ENCODE results near the gene GPR152. TPM values are rescaled to one million over a fixed set of nuclear protein-coding genes. Genes with fewer than 3 reads are reported as not detected.

Gene GPR152
- total RNA-seq, 2 experiments from 2014 or later: not detected

DNA sequence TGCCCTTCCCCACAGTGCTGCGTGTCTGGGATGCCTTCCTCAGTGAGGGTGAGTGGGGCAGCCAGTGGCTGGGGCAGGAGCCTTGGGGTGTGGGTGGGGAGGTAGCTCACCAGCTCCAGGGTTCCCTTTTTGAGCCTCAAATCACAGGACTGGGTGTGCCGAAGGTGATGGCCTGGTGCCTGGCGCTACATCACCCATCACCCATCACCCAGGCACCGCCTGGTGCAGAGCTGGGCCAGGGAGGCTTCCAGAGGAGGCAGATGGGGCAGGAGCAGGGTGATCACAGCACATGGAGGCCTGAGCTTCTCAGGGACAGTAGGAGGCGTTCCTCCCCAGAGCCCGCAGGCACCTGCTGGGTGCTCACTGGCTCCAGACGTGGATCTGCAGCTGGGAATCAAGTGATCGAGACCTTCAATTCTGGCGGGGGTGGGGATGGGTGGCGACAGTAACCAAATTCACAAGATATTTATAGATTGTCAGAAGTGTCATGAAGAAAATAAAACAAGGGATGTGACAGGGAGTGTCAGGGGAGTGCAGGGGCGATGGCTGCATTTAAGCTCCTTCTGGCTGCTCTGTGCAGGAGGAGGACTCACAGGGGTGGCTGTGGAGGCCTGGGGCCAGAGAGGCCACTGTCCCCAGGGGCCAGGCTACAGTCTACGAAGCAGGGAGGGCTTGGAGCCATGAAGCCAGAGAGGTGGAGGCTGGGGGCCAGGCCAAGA, 45.4 kb downstream of the GPR152 start:
- ChIA-PET CTCF (ENCODE audit: unreplicated experiment) (interaction anchor here (0.6 to 1.0 kb wide), 3 partner anchors 13 to 970 kb away, joined by 3 read pairs; partner anchors contain the start of gene TMEM134), POLR2A (interaction anchor here (0.6 to 2.0 kb wide), 9 partner anchors 11 to 78 kb away, joined by 3 to 7 read pairs (median 4); partner anchors contain the start of gene PTPRCAP)
- no peaks in the 10 kb centered on the region for H3K9me3 ChIP-seq (ENCODE audit: low read length)
- no peaks in the 10 kb centered on the region for H4K20me1 ChIP-seq (ENCODE audit: insufficient read depth, low read length)
- H3K4me3 ChIP-seq (ENCODE audit: low read depth, low read length, poor library complexity, severe bottlenecking): peak overlapping the region; percentile 79
- peaks cover 47% of the 10 kb centered on the region for H3K36me3 ChIP-seq (ENCODE audit: insufficient read depth, low read length)
- peak; percentile 68 for DNase-seq (ENCODE audit: low spot score)
- peaks cover 89% of the 10 kb centered on the region for H3K4me1 ChIP-seq (ENCODE audit: insufficient read depth, low read length, poor library complexity, severe bottlenecking)
- H3K9me2 ChIP-seq (ENCODE audit: insufficient read depth, low read length): no peaks in the 10 kb centered on the region
- H2AFZ ChIP-seq (ENCODE audit: low read length): no peak overlapping the region
- BruUV-seq (replicated peaks): no TSS peak
- peak overlapping the region; percentile 97 for H3K27ac ChIP-seq (ENCODE audit: low read depth, low read length, poor library complexity, severe bottlenecking)
- H3K4me2 ChIP-seq (ENCODE audit: low read length): peak overlapping the region; percentile 73
- intact Hi-C loops (cut with micrococcal nuclease; ENCODE audit: unreplicated experiment): loop anchor here (10.0 kb wide), 1 partner anchor 238 kb away; no protein-coding TSS in a partner anchor
- TF ChIP-seq, protein P1, sequence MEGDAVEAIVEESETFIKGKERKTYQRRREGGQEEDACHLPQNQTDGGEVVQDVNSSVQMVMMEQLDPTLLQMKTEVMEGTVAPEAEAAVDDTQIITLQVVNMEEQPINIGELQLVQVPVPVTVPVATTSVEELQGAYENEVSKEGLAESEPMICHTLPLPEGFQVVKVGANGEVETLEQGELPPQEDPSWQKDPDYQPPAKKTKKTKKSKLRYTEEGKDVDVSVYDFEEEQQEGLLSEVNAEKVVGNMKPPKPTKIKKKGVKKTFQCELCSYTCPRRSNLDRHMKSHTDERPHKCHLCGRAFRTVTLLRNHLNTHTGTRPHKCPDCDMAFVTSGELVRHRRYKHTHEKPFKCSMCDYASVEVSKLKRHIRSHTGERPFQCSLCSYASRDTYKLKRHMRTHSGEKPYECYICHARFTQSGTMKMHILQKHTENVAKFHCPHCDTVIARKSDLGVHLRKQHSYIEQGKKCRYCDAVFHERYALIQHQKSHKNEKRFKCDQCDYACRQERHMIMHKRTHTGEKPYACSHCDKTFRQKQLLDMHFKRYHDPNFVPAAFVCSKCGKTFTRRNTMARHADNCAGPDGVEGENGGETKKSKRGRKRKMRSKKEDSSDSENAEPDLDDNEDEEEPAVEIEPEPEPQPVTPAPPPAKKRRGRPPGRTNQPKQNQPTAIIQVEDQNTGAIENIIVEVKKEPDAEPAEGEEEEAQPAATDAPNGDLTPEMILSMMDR (conservative IDR thresholded peaks at IDR 0.05; ENCODE audit: low read length): peak; percentile 62
- no peak for TF ChIP-seq EZH2phosphoT487 (IDR thresholded peaks at IDR 0.05; ENCODE audit: borderline replicate concordance, low read depth, low read length)
- H3K79me2 ChIP-seq (ENCODE audit: insufficient read depth, low read depth, low read length): peaks cover 36% of the 10 kb centered on the region; the same call in 1 of the 2 replicates

GRCh38 chr11:67406420-67406968, 46.0 kb downstream of the GPR152 start:
- Histone ChIP-seq H3K27ac (ENCODE audit: low read depth, low read length, poor library complexity, severe bottlenecking) (peak overlapping the region; percentile 97), H3K79me2 (ENCODE audit: insufficient read depth, low read depth, low read length) (peaks cover 36% of the 10 kb centered on the region; the same call in 1 of the 2 replicates), H2AFZ (ENCODE audit: low read length) (no peak overlapping the region), H3K9me3 (ENCODE audit: low read length) (no peaks in the 10 kb centered on the region), H3K4me2 (ENCODE audit: low read length) (peak overlapping the region; percentile 73), H3K36me3 (ENCODE audit: insufficient read depth, low read length) (peaks cover 47% of the 10 kb centered on the region), H3K4me1 (ENCODE audit: insufficient read depth, low read length, poor library complexity, severe bottlenecking) (peaks cover 85% of the 10 kb centered on the region), H4K20me1 (ENCODE audit: insufficient read depth, low read length) (no peaks in the 10 kb centered on the region), H3K9me2 (ENCODE audit: insufficient read depth, low read length) (no peaks in the 10 kb centered on the region), H3K4me3 (ENCODE audit: low read depth, low read length, poor library complexity, severe bottlenecking) (peak overlapping the region; percentile 79)
- DNase-seq (ENCODE audit: low spot score): no peak
- BruUV-seq (replicated peaks): no TSS peak
- CTCF ChIA-PET (ENCODE audit: unreplicated experiment): interaction anchor here (0.6 to 1.0 kb wide), 3 partner anchors 14 to 970 kb away, joined by 3 read pairs; partner anchors contain the start of gene TMEM134
- POLR2A ChIA-PET: interaction anchor here (0.6 to 2.0 kb wide), 8 partner anchors 12 to 64 kb away, joined by 3 to 7 read pairs (median 4); partner anchors contain the start of gene PTPRCAP
- intact Hi-C loops (cut with micrococcal nuclease; ENCODE audit: unreplicated experiment): loop anchor here (10.0 kb wide), 1 partner anchor 238 kb away; no protein-coding TSS in a partner anchor
- TF ChIP-seq, protein P1 (conservative IDR thresholded peaks at IDR 0.05; ENCODE audit: low read length): no peak
- TF ChIP-seq EZH2phosphoT487 (IDR thresholded peaks at IDR 0.05; ENCODE audit: borderline replicate concordance, low read depth, low read length): no peak
